IMR-90 (cell line): ENCODE measurements around the gene MYH10. TPM values are rescaled to one million over a fixed set of nuclear protein-coding genes. Genes with fewer than 3 reads are reported as not detected.

ENCODE experiments used
- ATAC-seq: fragments of 200-7000 bp; cut with Tn5 transposase; 2 replicates; pipeline ENCODE4 v1.9.1; 2020; ENCODE audit warnings: low read depth, mild to moderate bottlenecking, moderate library complexity
- BruUV-seq: library from RNA; stranded (reverse); fragments of 400-500 nt; replicated peaks from 2 replicates; lab custom pipeline; 2021; lab: Mats Ljungman, UMichigan
- CTCF ChIA-PET: fragments of 300-600 bp; formaldehyde crosslinking; extraction: SDS; loops from one replicate; lab custom pipeline; 2021; ENCODE audit warnings: antibody characterized with exemption; lab: Yijun Ruan, JAX
- POLR2A ChIA-PET: fragments of 300-600 bp; sonication (Branson Sonifier 250); formaldehyde crosslinking; loops from one replicate; lab custom pipeline; 2022; ENCODE audit warnings: antibody characterized with exemption; ENCODE audit not compliant: unreplicated experiment; lab: Charles Lee
- DNase-seq: peaks from one replicate; pipeline ENCODE4 v3.0.0; 2013
- H2AFZ ChIP-seq: replicated peaks from 2 replicates; pipeline ENCODE3; 2013; ENCODE audit warnings: low read length, mild to moderate bottlenecking; ENCODE audit not compliant: poor library complexity
- H2AK5ac ChIP-seq: 2 replicates; pipeline ENCODE4 v1.6.1; 2013; ENCODE audit warnings: low read depth, low read length, inconsistent platforms
- H2AK9ac ChIP-seq: replicated peaks from 2 replicates; pipeline ENCODE3; 2013; ENCODE audit warnings: mild to moderate bottlenecking, low read depth, low read length, moderate library complexity; ENCODE audit not compliant: poor library complexity
- H2BK120ac ChIP-seq: 2 replicates; pipeline ENCODE4 v1.6.1; 2013; ENCODE audit warnings: low read depth, low read length, inconsistent platforms
- H2BK15ac ChIP-seq: 3 replicates; pipeline ENCODE4 v1.6.1; 2013; ENCODE audit warnings: low read depth, low read length, inconsistent platforms
- H2BK20ac ChIP-seq: 2 replicates; pipeline ENCODE4 v1.6.1; 2013; ENCODE audit warnings: low read depth, mild to moderate bottlenecking, inconsistent platforms, low read length, moderate library complexity
- H2BK5ac ChIP-seq: 2 replicates; pipeline ENCODE4 v1.6.1; 2013; ENCODE audit warnings: mild to moderate bottlenecking, low read depth, low read length, inconsistent platforms; ENCODE audit not compliant: poor library complexity, severe bottlenecking
- H3K14ac ChIP-seq: replicated peaks from 2 replicates; pipeline ENCODE4 v1.6.1; 2013; ENCODE audit warnings: low read depth, low read length, inconsistent platforms
- H3K18ac ChIP-seq: 2 replicates; pipeline ENCODE4 v1.6.1; 2013; ENCODE audit warnings: low read depth, low read length, control low read depth
- H3K23ac ChIP-seq: 2 replicates; pipeline ENCODE4 v1.6.1; 2013; ENCODE audit warnings: low read depth, low read length, inconsistent platforms
- H3K27ac ChIP-seq: 2 replicates; pipeline ENCODE4 v1.5.1; 2013; ENCODE audit warnings: mild to moderate bottlenecking, control low read depth, low read length; ENCODE audit not compliant: insufficient read depth
- H3K27me3 ChIP-seq: 2 replicates; pipeline ENCODE4 v1.6.1; 2013; ENCODE audit warnings: low read length; ENCODE audit not compliant: control insufficient read depth, insufficient read depth
- H3K36me3 ChIP-seq: 2 replicates; pipeline ENCODE4 v1.6.1; 2013; ENCODE audit warnings: low read length, mixed read lengths; ENCODE audit not compliant: control insufficient read depth, insufficient read depth
- H3K4ac ChIP-seq: 2 replicates; pipeline ENCODE4 v1.6.1; 2013; ENCODE audit warnings: low read depth, low read length, inconsistent platforms
- H3K4me1 ChIP-seq: 2 replicates; pipeline ENCODE4 v1.6.1; 2013; ENCODE audit warnings: low read length, mixed read lengths; ENCODE audit not compliant: control insufficient read depth, insufficient read depth
- H3K4me2 ChIP-seq: 2 replicates; pipeline ENCODE4 v1.6.1; 2013; ENCODE audit warnings: low read depth, mild to moderate bottlenecking, control low read depth, low read length, moderate library complexity
- H3K4me3 ChIP-seq: 2 replicates; pipeline ENCODE4 v1.5.1; 2013; ENCODE audit warnings: low read depth, mild to moderate bottlenecking, control low read depth, low read length, moderate library complexity; ENCODE audit not compliant: insufficient read depth
- H3K56ac ChIP-seq: 2 replicates; pipeline ENCODE4 v1.6.1; 2013; ENCODE audit warnings: low read length, inconsistent platforms; ENCODE audit not compliant: insufficient read depth; ENCODE audit errors: extremely low read depth
- H3K79me1 ChIP-seq, 2 experiments: 2 replicates each; pipeline ENCODE4 v1.6.1; 2013; ENCODE audit warnings: low read length in 2 of 2, inconsistent platforms in 1 of 2, low read depth in 1 of 2
- H3K9ac ChIP-seq: 2 replicates; pipeline ENCODE4 v1.6.1; 2013; ENCODE audit warnings: low read depth, low read length, control low read depth
- H3K9me1 ChIP-seq: 2 replicates; pipeline ENCODE4 v1.6.1; 2013; ENCODE audit warnings: low read length, inconsistent platforms; ENCODE audit not compliant: insufficient read depth
- H3K9me3 ChIP-seq: 2 replicates; pipeline ENCODE4 v1.6.1; 2013; ENCODE audit warnings: low read length; ENCODE audit not compliant: control insufficient read depth, insufficient read depth
- H4K20me1 ChIP-seq: 2 replicates; pipeline ENCODE4 v1.6.1; 2013; ENCODE audit warnings: low read length, inconsistent platforms; ENCODE audit not compliant: insufficient read depth
- H4K5ac ChIP-seq: 2 replicates; pipeline ENCODE4 v1.6.1; 2013; ENCODE audit warnings: mild to moderate bottlenecking, low read depth, low read length, control low read depth
- H4K8ac ChIP-seq, 2 experiments: 2 replicates each; pipeline ENCODE4 v1.6.1; 2013; ENCODE audit warnings: low read depth in 2 of 2, low read length in 2 of 2, control low read depth in 1 of 2, inconsistent platforms in 1 of 2
- H4K91ac ChIP-seq: 2 replicates; pipeline ENCODE4 v1.6.1; 2013; ENCODE audit warnings: low read depth, low read length, inconsistent platforms; ENCODE audit not compliant: insufficient read depth
- BHLHE40 ChIP-seq: fragments of 150-350 bp; IDR thresholded peaks from 2 replicates; pipeline ENCODE4 v1.6.1; 2016; ENCODE audit warnings: mild to moderate bottlenecking, low read depth, low read length
- CTCF ChIP-seq: conservative IDR thresholded peaks from 2 replicates; pipeline ENCODE4 v1.5.1; 2012; ENCODE audit warnings: mild to moderate bottlenecking, low read depth, low read length, improper control_type of control experiment
- MAZ ChIP-seq: IDR thresholded peaks from 2 replicates; pipeline ENCODE4 v1.6.1; 2012; ENCODE audit warnings: low read depth, mild to moderate bottlenecking, low read length, improper control_type of control experiment, moderate library complexity, borderline replicate concordance
- MXI1 ChIP-seq: IDR thresholded peaks from 2 replicates; pipeline ENCODE4 v1.6.1; 2012; ENCODE audit warnings: low read depth, mild to moderate bottlenecking, low read length, moderate library complexity, borderline replicate concordance
- RCOR1 ChIP-seq: IDR thresholded peaks from 2 replicates; pipeline ENCODE4 v1.6.1; 2012; ENCODE audit warnings: mild to moderate bottlenecking, low read length, improper control_type of control experiment; ENCODE audit not compliant: insufficient replicate concordance
- RFX5 ChIP-seq: IDR thresholded peaks from 2 replicates; pipeline ENCODE4 v1.8.0; 2012; ENCODE audit warnings: low read depth, mild to moderate bottlenecking, low read length, moderate library complexity
- SMC3 ChIP-seq: fragments of 150-350 bp; IDR thresholded peaks from 2 replicates; pipeline ENCODE4 v1.6.1; 2016; ENCODE audit warnings: low read depth, mild to moderate bottlenecking, antibody characterized with exemption, low read length, moderate library complexity
- USF2 ChIP-seq: fragments of 150-350 bp; IDR thresholded peaks from 2 replicates; pipeline ENCODE4 v1.6.1; 2017; ENCODE audit warnings: mild to moderate bottlenecking, antibody characterized with exemption, low read length, low read depth
- WGBS, 2 experiments: methylation state at CpG; one replicate each; pipeline versions ENCODE4 v1.1.5 to v1.1.7; 2013; ENCODE audit warnings: missing lambda C conversion rate in 2 of 2; ENCODE audit not compliant: insufficient read length in 1 of 2; ENCODE audit errors: extremely low coverage in 2 of 2; 5-methylcytosine and 5-hydroxymethylcytosine counted together
- dilution Hi-C: fragments of 300-500 bp; cut with HindIII; formaldehyde crosslinking; loops from one replicate; pipeline ENCODE4 v1.14.3; 2018; ENCODE audit warnings: low sequenced_read_pairs; ENCODE audit not compliant: unreplicated experiment
- in situ Hi-C: fragments of 300-500 bp; cut with MboI; formaldehyde crosslinking; loops from 3 replicates; pipeline ENCODE4 v1.14.3; 2019; ENCODE audit warnings: low sequenced_read_pairs, inconsistent platforms, mixed read lengths
- intact Hi-C: fragments of 100-400 bp; cut with micrococcal nuclease; formaldehyde crosslinking; loops from 2 replicates; pipeline ENCODE4 v1.10.0; 2022
- polyA plus RNA-seq, 3 experiments: library from polyadenylated mRNA; depleted of rRNA; stranded (reverse); fragments of >200 nt; gene quantifications; 2 replicates each; pipeline ENCODE4 v1.2.3, GENCODE V29; 2012; ENCODE audit warnings: low replicate concordance in 1 of 3
- total RNA-seq: library from RNA; depleted of rRNA; stranded (reverse); fragments of >200 nt; gene quantifications from 2 replicates; pipeline ENCODE4 v1.2.3, GENCODE V29; 2012

MYH10 gene
- total and polyA plus RNA-seq, 2 of the 4 experiments (the other 2 are of a cell fraction) = 71.2 to 95.2 TPM

GRCh38 chr17:8458128-8458527 lies 172.4 kb downstream of the MYH10 start:
- in situ Hi-C loops = no loop called here

More at GRCh38 chr17:8458128-8458527, 172.4 kb downstream of the MYH10 start:
- Histone ChIP-seq H3K4me1 (no peaks in the 10 kb centered on the region), H3K27me3 (no peaks in the 10 kb centered on the region), H3K27ac (no peak overlapping the region), H2AK9ac (no peak overlapping the region), H3K9me3 (no peaks in the 10 kb centered on the region), H3K9ac (no peak overlapping the region), H2AK5ac (no peak overlapping the region), H2BK120ac (no peak overlapping the region), H3K36me3 (peaks cover 54% of the 10 kb centered on the region), H4K91ac (no peak overlapping the region), H3K14ac (no peak overlapping the region), H4K8ac (no peak overlapping the region), H3K23ac (no peak overlapping the region), H3K79me1 (peaks cover 34 to 48% of the 10 kb centered on the region in 2 experiments), H3K9me1 (no peaks in the 10 kb centered on the region; the same call in 1 of the 2 replicates), H3K4me2 (no peak overlapping the region), H4K5ac (no peak overlapping the region), H3K56ac (no peak overlapping the region), H2BK5ac (no peak overlapping the region), H2AFZ (no peak overlapping the region), H4K20me1 (peaks cover 34% of the 10 kb centered on the region), H2BK20ac (no peak overlapping the region), H3K18ac (no peak overlapping the region), H2BK15ac (no peak overlapping the region), H3K4ac (no peak overlapping the region), H3K4me3 (no peak overlapping the region)
- WGBS, 2 experiments = 85% methylated on average over 2 of the region's 6 CpGs; no CpG with 5 or more reads in 1 of the 2 experiments
- ChIA-PET CTCF (no interaction called here), POLR2A (no interaction called here)
- TF ChIP-seq MAZ = no peak
- no peak for TF ChIP-seq CTCF
- no peak for TF ChIP-seq MXI1
- TF ChIP-seq RCOR1 = no peak
- TF ChIP-seq SMC3 = no peak
- TF ChIP-seq RFX5 = no peak
- no peak for TF ChIP-seq USF2
- TF ChIP-seq BHLHE40 = no peak
- intact Hi-C loops (no loop called here), dilution Hi-C loops (no loop called here)
- DNase-seq = no peak
- ATAC-seq = no peak
- no TSS peak for BruUV-seq
